CD4-positive, alpha-beta T cell treated with Interferon alpha-2 for 1 hour (primary cell): ENCODE measurements around the gene CAMK2B.

Experiments used
- DNase-seq, 2 donors: peaks; one replicate each; pipeline ENCODE4 v3.0.0-alpha.2; 2020 to 2022

Gene CAMK2B

GRCh38 chr7:44307905-44308595, 17.3 kb downstream of the CAMK2B start:
- DNase-seq, result no peak

GRCh38 chr7:44307301-44307900, 18.0 kb downstream of the CAMK2B start:
- no peak for DNase-seq

DNA sequence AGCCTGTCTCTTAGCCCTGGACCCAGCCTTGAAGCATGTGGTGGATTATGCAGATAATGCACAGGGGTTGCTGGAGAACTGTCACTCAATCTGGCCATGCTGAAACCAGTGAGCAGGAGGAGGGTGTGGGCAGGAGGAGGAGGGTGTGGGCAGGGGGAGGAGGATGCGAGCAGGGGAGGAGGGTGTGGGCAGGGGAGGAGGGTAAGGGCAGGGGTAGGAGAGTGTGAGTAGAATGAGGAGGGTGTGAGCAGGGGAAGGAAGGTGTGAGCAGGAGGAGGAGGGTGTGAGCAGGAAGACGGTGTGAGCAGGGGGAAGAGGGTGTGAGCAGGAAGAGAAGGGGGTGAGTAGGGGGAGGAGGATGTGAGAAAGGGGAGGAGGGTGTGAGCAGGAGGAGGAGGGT, 18.8 kb downstream of the CAMK2B start:
- DNase-seq, result no peak

GRCh38 chr7:44305564-44306507, 19.6 kb downstream of the CAMK2B start:
- no peak for DNase-seq

GRCh38 chr7:44294325-44295069, 30.9 kb downstream of the CAMK2B start:
- no peak for DNase-seq

GRCh38 chr7:44293561-44294324, 31.7 kb downstream of the CAMK2B start:
- no peak for DNase-seq

- DNase-seq, result no peak
Measured at GRCh38 chr7:44292876-44293560, 32.4 kb downstream of the CAMK2B start.

DNA sequence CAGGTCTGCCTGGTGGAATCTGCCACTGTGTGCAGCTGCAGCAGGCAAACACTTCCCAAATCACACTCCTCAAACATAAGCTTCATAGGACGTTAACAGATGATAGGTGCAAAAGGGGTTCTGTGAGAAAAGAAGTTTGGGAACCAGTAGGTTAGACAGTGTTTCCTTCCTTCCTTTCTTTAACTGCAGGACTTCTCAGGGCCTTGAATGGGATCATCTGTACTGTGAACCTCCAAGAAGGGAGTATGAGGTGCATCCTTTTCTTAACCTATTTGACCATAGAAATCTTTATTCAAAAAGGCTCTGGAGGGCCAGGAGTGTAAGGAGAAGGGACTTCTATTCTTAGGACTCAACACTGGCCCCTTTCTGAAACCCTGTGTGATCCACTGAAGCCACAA, 33.0 kb downstream of the CAMK2B start:
- DNase-seq, result no peak

DNA sequence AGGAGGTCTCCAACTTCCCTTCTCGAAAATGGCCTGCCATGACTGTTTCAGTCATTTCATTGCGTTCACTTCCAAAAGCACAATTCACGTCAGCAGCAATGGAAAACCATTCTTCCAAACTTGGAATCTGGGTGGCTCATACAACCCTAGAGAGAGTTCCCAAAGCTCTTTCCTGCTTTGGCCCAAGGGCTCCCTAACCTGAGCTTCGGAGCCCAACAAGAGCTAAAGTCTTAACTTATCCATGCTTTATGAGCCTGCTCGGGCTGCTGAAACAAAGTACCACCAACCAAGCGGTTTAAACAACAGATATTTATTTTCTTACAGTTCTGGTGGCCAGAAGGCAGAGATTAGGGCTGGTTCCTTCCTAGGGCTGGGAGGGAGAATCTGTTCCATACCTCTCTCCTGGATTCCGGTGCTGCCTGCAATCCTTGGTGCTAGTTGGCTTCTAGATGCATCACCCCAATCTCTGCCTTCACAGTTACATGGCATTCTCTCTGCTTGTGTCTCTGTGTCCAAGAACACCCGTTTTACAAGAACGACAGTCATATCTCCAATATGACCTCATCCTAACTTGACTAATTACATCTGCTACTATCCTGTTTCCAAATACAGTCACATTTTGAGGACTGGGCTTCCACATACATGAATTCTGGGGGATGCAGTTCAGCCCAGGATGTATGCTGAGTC, 33.5 kb downstream of the CAMK2B start:
- DNase-seq, result no peak

GRCh38 chr7:44291066-44291732, 34.2 kb downstream of the CAMK2B start:
- DNase-seq, result no peak

DNA sequence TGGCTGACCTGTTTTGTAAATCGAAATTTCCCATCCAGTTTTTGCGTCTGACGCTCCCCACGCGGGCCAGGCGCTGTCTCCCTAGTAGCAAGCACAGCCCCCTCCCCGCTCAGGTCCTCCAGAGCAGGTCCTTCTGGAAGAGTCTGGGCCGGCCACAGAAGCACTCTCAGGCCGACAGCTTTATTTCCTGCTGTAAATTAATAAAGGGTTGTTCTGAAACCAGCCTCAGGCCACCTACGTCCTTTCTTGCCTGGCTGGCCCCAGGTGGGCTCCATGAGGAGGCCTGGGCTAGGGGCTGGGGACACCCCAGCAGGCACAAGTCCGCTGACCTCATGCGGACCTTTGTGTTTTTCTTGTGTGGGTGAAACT, 35.2 kb downstream of the CAMK2B start:
- no peak for DNase-seq

DNA sequence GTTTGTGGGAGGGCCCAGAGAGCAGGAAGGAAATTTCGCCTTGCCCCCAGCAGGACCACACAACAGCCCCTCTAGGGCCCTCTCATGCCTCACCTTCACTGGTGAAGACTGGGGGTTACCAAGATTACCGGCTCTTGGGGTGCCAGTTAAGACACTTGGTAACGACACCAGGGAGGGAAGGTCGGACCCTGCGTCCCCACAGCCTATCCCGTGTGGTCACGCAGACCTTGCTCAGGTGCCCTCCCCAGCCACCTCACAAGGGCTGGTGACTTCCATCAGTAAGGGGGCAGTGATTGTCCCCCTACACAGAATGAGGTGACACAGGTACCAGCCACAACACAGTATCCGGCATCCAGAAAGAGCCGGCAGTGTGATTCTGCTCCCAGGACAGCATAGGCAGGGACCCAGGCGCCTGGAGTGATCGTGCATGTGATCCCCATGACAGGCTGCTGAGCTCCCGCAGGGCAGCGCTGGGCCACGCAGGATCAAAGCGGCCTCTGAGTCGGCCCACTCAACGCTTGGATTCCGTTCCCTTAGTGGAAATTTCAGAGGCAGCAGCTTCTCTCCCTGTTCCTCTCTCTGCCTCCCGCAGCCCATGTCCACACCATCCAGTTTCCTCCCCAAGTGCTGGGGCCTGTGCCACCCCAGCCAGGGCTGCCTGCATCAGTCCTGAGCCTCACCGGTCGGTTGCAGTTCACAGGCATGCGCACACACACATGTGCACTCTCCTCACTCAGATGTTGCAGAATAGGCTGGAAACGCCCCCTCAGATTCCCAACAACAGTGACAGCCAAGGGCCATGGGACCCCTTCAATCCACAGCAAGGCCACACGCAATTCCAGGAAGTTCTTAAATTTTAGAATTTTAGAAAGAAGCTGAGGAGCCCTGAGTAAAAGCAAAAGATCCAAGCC, 35.8 kb downstream of the CAMK2B start:
- DNase-seq, result no peak

- no peak for DNase-seq
Measured at GRCh38 chr7:44288811-44289340, 36.5 kb downstream of the CAMK2B start.

- no peak for DNase-seq
Measured at GRCh38 chr7:44288381-44288685, 37.1 kb downstream of the CAMK2B start.

GRCh38 chr7:44287488-44288380, 37.7 kb downstream of the CAMK2B start:
- no peak for DNase-seq

GRCh38 chr7:44286618-44287487, 38.5 kb downstream of the CAMK2B start:
- DNase-seq, result no peak

DNA sequence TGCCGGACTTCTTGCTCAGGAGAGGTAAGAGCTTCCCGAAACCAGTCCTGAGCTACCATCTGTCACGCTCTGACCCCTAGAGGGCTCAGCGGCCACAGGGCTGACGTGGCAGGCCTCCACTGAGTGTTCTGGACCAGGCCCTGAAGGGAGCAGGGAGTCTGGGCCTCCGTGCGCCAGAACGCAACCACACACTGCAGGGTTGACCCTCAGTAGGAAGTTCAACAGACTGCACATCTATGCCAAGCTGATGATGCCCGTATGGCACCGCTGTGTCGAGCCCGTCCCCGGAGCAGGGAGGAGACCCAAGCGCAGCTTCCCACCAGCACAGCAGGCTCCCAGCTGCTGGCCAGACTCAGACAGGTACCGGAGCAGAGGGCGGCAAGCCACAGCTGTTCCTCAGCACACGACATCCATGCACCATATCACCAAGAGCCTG, 39.2 kb downstream of the CAMK2B start:
- no peak for DNase-seq
